Spinal cord (tissue), 10 donors: ENCODE data around the gene SDHA. TPM values are rescaled to one million over a fixed set of nuclear protein-coding genes. Genes with fewer than 3 reads are reported as not detected.
"Not testable (repeated sequence)": the region's sequence is repeated elsewhere in the genome, so short reads cannot be mapped to it uniquely, and the experiment has no call there.

ENCODE experiments used
- DNase-seq, 6 donors: peaks; one replicate each; pipeline versions ENCODE4 v3.0.0 to v3.0.0-alpha.2; 2013 to 2015; ENCODE audit warnings: low spot score in 6 of 6, low read depth in 4 of 6
- H3K27ac ChIP-seq: one replicate; pipeline ENCODE4 v1.5.1; 2013; ENCODE audit warnings: low read depth, low read length, control low read depth
- H3K27me3 ChIP-seq: one replicate; pipeline ENCODE4 v1.6.1; 2013; ENCODE audit warnings: low read length; ENCODE audit not compliant: control insufficient read depth, insufficient read depth
- H3K36me3 ChIP-seq: one replicate; pipeline ENCODE4 v1.6.1; 2013; ENCODE audit warnings: low read length; ENCODE audit not compliant: control insufficient read depth, insufficient read depth
- H3K4me1 ChIP-seq: one replicate; pipeline ENCODE4 v1.6.1; 2013; ENCODE audit warnings: low read length; ENCODE audit not compliant: control insufficient read depth, insufficient read depth
- H3K4me3 ChIP-seq: one replicate; pipeline ENCODE4 v1.5.1; 2013; ENCODE audit warnings: low read depth, low read length, control low read depth
- H3K9me3 ChIP-seq: one replicate; pipeline ENCODE4 v1.6.1; 2013; ENCODE audit warnings: low read length; ENCODE audit not compliant: control insufficient read depth, insufficient read depth
- WGBS: methylation state at CpG from one replicate; pipeline ENCODE4 v1.1.5; 2013; ENCODE audit warnings: missing lambda C conversion rate; ENCODE audit not compliant: insufficient coverage; 5-methylcytosine and 5-hydroxymethylcytosine counted together
- polyA plus RNA-seq, 2 donors: library from polyadenylated mRNA; unstranded; fragments of 120-200 nt; gene quantifications; one replicate each; pipeline ENCODE4 v1.2.1, GENCODE V29; 2013; ENCODE audit not compliant: insufficient read length in 2 of 2
- total RNA-seq, 2 donors: library from RNA; depleted of rRNA in 1 of 2; stranded (reverse); fragments of 120-200 nt in 1 of 2; fragments of >200 nt in 1 of 2; gene quantifications; one replicate each; pipeline versions ENCODE4 v1.2.3 to v1.2.4, GENCODE V29; 2013 to 2014
- donor health status: healthy.

The SDHA gene
- total and polyA plus RNA-seq, 4 donors, result 113 to 166 (median 135) TPM

DNA sequence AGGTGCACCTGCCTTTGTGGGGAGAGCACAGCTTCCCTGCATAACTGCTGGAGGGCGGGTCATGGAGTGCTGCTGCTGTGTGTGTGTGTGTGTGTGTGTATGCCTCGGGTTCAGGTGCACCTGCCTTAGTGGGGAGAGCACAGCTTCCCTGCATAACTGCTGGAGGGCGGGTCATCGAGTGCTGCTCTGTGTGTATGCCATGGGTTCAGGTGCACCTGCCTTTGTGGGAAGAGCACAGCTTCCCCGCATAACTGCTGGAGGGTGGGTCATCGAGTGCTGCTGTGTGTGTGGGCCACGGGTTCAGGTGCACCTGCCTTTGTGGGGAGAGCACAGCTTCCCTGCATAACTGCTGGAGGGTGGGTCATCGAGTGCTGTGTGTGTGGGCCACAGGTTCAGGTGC, 84.3 kb downstream of the SDHA start:
- not testable (repeated sequence) for H3K9me3 ChIP-seq, DNase-seq, H3K4me1 ChIP-seq, H3K27ac ChIP-seq, H3K27me3 ChIP-seq, H3K4me3 ChIP-seq
- 89% methylated on average over 7 of the region's 8 CpGs for whole genome bisulfite sequencing
- H3K36me3 ChIP-seq, result peaks cover 21% of the 10 kb centered on the region

DNA sequence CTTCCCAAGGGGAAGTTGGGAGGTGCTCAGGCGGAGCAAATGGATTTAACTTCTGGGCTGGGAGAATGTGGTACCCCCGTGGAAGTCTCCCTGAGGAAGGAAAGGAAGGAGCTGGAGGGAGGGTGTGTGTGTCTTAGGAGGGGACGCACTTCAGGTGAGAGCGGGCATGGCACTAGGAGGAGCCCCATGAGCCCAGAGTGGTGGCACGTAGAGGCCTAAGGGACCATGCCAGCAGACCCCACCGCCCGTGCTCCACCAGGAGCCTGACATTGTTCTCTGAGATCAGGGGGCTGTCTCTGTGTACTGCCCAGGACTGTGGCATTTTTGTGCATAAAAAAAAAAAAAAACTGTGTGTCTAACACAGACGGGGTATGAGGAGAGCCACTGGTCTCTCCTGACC, 84.8 kb downstream of the SDHA start:
- Histone ChIP-seq H3K36me3 (peaks cover 25% of the 10 kb centered on the region), H3K4me3 (no peak overlapping the region), H3K27ac (no peak overlapping the region), H3K27me3 (no peaks in the 10 kb centered on the region), H3K4me1 (peaks cover 2% of the 10 kb centered on the region), H3K9me3 (no peaks in the 10 kb centered on the region)
- no peak for DNase-seq
- 77% methylated on average over 7 of the region's 8 CpGs for WGBS

DNA sequence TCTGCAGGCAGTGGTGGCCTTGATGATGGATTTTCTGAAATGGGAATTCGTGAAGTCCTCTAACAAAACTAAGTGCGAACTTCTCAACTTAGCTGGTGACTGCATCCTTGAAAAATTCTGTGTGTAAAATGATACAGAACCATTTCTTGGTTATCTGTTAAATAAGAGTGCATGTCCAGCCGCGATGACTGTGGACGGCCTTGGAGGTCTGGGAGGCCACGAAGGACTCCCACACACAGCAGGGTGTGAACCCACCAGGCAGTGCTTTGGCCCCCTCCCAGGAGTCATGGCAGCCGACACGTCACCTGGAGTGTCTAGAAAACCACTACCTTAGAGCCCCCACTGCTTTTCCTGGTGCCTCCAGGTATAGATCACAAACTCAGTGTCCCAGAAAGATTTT, 85.6 kb downstream of the SDHA start:
- H3K9me3 ChIP-seq, H3K4me1 ChIP-seq, DNase-seq, H3K4me3 ChIP-seq, H3K27ac ChIP-seq, H3K27me3 ChIP-seq: not testable (repeated sequence)
- peaks cover 32% of the 10 kb centered on the region for H3K36me3 ChIP-seq
- no CpG with 5 or more reads among the region's 8 CpGs for WGBS

DNA sequence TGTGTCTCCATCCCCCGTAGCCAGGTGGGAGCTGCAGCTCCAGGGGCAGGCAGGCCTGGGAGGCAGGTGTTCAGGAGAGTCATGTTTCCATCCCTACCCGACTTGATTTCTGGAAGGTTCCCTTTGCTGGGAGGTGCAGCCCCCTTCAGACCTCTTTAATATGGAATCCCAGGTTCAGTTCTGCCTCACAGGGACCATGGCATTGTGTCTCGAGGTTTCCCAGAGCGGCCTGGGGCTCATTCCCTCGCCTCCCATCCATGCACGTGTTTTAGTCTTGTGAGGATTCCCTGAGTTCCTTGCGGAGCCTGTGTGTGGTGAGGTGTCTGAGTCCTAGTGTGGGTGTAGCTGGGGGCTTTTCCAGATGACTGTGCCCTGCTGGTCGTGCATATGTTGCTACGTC, 86.9 kb downstream of the SDHA start:
- H3K27ac ChIP-seq, result no peak overlapping the region
- no peak overlapping the region for H3K4me3 ChIP-seq
- WGBS, result 92% methylated on average over 9 of the region's 9 CpGs
- peaks cover 6% of the 10 kb centered on the region for H3K4me1 ChIP-seq
- H3K36me3 ChIP-seq, result peaks cover 42% of the 10 kb centered on the region
- H3K9me3 ChIP-seq, result no peaks in the 10 kb centered on the region
- DNase-seq, result no peak
- no peaks in the 10 kb centered on the region for H3K27me3 ChIP-seq

DNA sequence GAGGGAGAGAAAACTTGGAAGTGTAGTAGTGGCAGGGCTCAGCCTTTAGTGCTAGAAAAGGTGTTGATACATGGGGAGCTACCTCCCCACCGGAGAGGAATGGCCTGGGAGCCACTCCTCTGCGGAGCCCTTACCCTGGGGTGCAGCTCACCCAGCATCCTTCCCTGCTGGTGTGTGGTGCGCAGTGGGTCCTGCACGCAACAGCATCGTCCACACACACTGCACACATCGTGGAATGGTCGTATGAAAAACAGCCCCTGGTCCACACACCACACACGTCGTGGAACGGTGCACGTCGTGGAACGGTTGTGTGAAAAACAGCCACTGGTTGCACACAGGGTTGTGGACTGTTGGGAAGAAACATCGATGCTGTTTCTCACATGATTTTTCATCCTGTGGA, 87.3 kb downstream of the SDHA start:
- DNase-seq, result no peak
- 92% methylated on average over 4 of the region's 14 CpGs for WGBS

DNA sequence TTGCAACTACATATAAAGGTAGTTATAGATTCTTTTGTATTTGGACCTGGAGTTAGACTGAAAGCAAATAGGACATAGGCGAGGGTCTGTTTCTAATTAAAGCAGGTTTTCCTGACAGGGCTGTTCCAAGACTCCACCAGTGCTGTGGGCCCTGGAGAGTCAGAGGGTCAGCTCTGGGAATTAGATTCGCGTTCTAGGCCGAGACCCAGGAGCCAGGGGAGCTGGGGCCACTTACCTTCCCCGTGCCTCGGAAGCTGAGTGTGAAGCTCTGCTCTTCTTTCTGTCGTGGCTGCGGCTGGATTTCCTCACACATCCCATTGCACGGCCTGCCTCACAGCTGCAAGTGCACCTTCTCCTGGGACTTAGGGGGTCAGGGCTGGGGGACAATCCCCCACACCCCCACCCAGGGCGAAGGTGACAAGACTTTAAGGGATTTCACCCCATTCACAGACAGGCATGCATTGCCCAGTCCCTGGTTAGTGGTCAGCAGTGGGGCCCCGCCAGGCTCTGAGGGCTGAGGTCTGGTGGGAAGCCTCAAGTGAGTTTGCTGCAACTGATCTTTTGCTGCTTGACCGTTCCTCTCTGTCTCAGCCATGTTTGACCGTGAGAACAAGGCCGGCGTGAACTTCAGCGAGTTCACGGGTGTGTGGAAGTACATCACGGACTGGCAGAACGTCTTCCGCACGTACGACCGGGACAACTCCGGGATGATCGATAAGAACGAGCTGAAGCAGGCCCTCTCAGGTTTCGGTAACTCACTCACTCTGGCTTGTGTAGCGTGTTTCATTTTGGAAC, 88.1 kb downstream of the SDHA start:
- Histone ChIP-seq H3K36me3 (peaks cover 50% of the 10 kb centered on the region), H3K27me3 (no peaks in the 10 kb centered on the region), H3K27ac (no peak overlapping the region), H3K9me3 (no peaks in the 10 kb centered on the region), H3K4me1 (peaks cover 6% of the 10 kb centered on the region), H3K4me3 (no peak overlapping the region)
- DNase-seq, result no peak
- WGBS, result 94% methylated on average over 26 of the region's 28 CpGs

More for the DNA sequence above, 87.3 kb downstream of the SDHA start:
- Histone ChIP-seq H3K27ac (no peak overlapping the region), H3K36me3 (peaks cover 46% of the 10 kb centered on the region), H3K9me3 (no peaks in the 10 kb centered on the region), H3K4me1 (peaks cover 6% of the 10 kb centered on the region), H3K27me3 (no peaks in the 10 kb centered on the region), H3K4me3 (no peak overlapping the region)

Other genes with a start within 250 kb of the SDHA start
- gene PLEKHG4B, start 126.2 kb upstream of the SDHA start, total RNA-seq, result 10 to 100 TPM in 1 of 2 donors, 1 to 10 TPM in 1; 4.2 to 11.6 TPM
- 10 to 100 TPM; 15.7 to 18.2 TPM for gene PLEKHG4B, start 126.2 kb upstream of the SDHA start, polyA plus RNA-seq
- gene LRRC14B, start 26.8 kb upstream of the SDHA start, total RNA-seq, result under 1 TPM; 0.39 to 0.50 TPM
- 1 to 10 TPM; 1.7 to 2.7 TPM for gene LRRC14B, start 26.8 kb upstream of the SDHA start, polyA plus RNA-seq
- gene CCDC127, start 167 bp upstream of the SDHA start, total RNA-seq, result 1 to 10 TPM; 7.8 to 8.9 TPM
- 10 to 100 TPM; 16.4 to 21.0 TPM for gene CCDC127, start 167 bp upstream of the SDHA start, polyA plus RNA-seq
- 100 to 1,000 TPM in 1 of 2 donors, 10 to 100 TPM in 1; 85.2 to 160 TPM for gene PDCD6, start 53.3 kb downstream of the SDHA start, total RNA-seq
- 100 to 1,000 TPM; 140 to 151 TPM for gene PDCD6, start 53.3 kb downstream of the SDHA start, polyA plus RNA-seq
- gene AHRR, start 103.4 kb downstream of the SDHA start, total RNA-seq, result 1 to 10 TPM; 2.8 to 3.4 TPM
- gene AHRR, start 103.4 kb downstream of the SDHA start, polyA plus RNA-seq, result 1 to 10 TPM; 4.3 to 5.5 TPM
- gene EXOC3, start 224.9 kb downstream of the SDHA start, total RNA-seq, result 10 to 100 TPM; 29.7 to 44.2 TPM
- 10 to 100 TPM; 61.8 to 68.6 TPM for gene EXOC3, start 224.9 kb downstream of the SDHA start, polyA plus RNA-seq